ENCODE measurements around the gene GAP43.

DNA sequence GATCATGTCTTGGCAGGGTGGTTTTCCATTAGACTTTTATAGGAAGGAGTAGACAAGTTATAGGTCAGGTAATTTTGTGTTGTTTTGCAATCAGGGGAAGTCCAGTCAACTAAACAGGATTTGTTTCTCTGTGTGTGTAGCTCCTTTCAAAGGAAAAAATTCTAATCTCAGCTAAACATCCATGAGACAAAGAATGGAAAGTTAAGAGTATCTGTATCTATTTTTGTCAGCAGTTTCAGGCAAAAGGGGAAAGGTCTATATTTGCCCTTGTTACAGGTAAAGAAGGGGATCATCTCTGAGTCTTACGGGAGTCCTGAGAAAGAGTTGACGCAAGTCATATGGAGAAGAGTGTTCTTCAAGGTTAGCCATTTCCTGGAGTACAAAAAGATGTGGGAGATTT, 79.3 kb downstream of the GAP43 start:
- TF ChIP-seq, protein P1, sequence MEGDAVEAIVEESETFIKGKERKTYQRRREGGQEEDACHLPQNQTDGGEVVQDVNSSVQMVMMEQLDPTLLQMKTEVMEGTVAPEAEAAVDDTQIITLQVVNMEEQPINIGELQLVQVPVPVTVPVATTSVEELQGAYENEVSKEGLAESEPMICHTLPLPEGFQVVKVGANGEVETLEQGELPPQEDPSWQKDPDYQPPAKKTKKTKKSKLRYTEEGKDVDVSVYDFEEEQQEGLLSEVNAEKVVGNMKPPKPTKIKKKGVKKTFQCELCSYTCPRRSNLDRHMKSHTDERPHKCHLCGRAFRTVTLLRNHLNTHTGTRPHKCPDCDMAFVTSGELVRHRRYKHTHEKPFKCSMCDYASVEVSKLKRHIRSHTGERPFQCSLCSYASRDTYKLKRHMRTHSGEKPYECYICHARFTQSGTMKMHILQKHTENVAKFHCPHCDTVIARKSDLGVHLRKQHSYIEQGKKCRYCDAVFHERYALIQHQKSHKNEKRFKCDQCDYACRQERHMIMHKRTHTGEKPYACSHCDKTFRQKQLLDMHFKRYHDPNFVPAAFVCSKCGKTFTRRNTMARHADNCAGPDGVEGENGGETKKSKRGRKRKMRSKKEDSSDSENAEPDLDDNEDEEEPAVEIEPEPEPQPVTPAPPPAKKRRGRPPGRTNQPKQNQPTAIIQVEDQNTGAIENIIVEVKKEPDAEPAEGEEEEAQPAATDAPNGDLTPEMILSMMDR (conservative IDR thresholded peaks at IDR 0.05; ENCODE audit: low read depth, low read length): no peak
- no peak for TF ChIP-seq EZH2 (IDR thresholded peaks at IDR 0.05; ENCODE audit: borderline replicate concordance, low read depth, low read length, poor library complexity, severe bottlenecking)

Measured in A673 (cell line).